Endothelial cell (in vitro differentiated cells): ENCODE results near the gene MPO. TPM values are rescaled to one million over a fixed set of nuclear protein-coding genes. Genes with fewer than 3 reads are reported as not detected.

Experiments
- DNase-seq: peaks from one replicate; pipeline ENCODE4 v3.0.0; 2021; ENCODE audit warnings: low spot score
- H3K27ac Mint-ChIP-seq: one replicate; pipeline ENCODE4 v1.8.0; 2021; ENCODE audit warnings: mixed read lengths, inconsistent platforms; ENCODE audit not compliant: unreplicated experiment
- H3K27me3 Mint-ChIP-seq: one replicate; pipeline ENCODE4 v1.8.0; 2021; ENCODE audit warnings: mild to moderate bottlenecking, moderate library complexity, mixed read lengths, inconsistent platforms; ENCODE audit not compliant: unreplicated experiment
- H3K36me3 Mint-ChIP-seq: one replicate; pipeline ENCODE4 v1.8.0; 2021; ENCODE audit warnings: mild to moderate bottlenecking, low read depth, mixed read lengths, inconsistent platforms; ENCODE audit not compliant: unreplicated experiment
- H3K4me1 Mint-ChIP-seq: one replicate; pipeline ENCODE4 v1.8.0; 2021; ENCODE audit warnings: mild to moderate bottlenecking, mixed read lengths, inconsistent platforms; ENCODE audit not compliant: unreplicated experiment
- H3K4me3 Mint-ChIP-seq: one replicate; pipeline ENCODE4 v1.8.0; 2021; ENCODE audit warnings: mild to moderate bottlenecking, mixed read lengths, inconsistent platforms; ENCODE audit not compliant: unreplicated experiment
- H3K9me3 Mint-ChIP-seq: one replicate; pipeline ENCODE4 v1.8.0; 2021; ENCODE audit warnings: mixed read lengths, inconsistent platforms; ENCODE audit not compliant: unreplicated experiment
- total RNA-seq: library from RNA; stranded (reverse); fragmentation: NEBNext Ultra II Directional; extraction: Animal tissue kit (Norgen Biotek cat#: 25700); gene quantifications from one replicate; pipeline ENCODE4 v1.2.1, GENCODE V29; 2021; ENCODE audit not compliant: unreplicated experiment
- TF ChIP-seq, protein P1 (sequence below): fragments of 200-600 bp; sonication (generic); IDR thresholded peaks from one replicate; pipeline ENCODE4 v1.5.0; 2021; ENCODE audit warnings: antibody characterized with exemption; ENCODE audit not compliant: unreplicated experiment

The MPO gene
- total RNA-seq, 1 donor from 2014 or later = not detected

DNA sequence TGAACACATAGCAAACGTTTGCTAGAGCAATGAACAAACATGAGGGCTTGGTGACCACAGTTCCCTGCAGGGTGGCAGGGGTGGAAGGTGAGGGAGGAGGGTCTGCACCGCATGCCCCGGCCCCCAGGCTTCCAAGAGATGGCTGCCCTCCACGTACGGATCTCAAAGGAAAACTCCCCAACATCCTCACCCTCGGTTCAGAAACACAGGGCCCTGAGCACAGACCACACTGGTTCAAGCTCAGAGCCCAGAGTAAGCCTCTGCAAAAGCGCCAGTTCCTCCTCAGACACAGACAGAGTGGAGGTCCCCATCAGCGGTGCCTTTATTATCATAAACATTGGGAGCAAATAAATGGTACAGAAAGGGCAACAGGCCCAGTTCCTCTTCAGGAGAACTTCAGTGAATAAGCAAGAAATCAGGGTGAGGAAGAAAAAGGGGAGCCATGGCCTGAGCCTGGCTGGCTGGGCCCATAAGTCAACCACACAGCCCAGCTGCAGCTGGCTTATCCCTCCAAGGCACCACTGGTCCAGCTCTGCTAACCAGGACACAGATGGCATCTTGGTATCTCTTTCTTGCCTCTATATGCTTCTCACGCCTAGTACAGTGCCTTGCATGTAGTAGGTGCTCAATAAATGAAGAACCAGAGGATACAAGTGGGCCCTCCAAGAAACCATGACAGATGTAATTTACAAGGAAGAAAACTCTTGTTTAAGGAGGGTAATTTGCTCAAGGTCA lies 11.0 kb downstream of the MPO start:
- H3K9me3 Mint-ChIP-seq = no peaks in the 10 kb centered on the region
- TF ChIP-seq, protein P1, sequence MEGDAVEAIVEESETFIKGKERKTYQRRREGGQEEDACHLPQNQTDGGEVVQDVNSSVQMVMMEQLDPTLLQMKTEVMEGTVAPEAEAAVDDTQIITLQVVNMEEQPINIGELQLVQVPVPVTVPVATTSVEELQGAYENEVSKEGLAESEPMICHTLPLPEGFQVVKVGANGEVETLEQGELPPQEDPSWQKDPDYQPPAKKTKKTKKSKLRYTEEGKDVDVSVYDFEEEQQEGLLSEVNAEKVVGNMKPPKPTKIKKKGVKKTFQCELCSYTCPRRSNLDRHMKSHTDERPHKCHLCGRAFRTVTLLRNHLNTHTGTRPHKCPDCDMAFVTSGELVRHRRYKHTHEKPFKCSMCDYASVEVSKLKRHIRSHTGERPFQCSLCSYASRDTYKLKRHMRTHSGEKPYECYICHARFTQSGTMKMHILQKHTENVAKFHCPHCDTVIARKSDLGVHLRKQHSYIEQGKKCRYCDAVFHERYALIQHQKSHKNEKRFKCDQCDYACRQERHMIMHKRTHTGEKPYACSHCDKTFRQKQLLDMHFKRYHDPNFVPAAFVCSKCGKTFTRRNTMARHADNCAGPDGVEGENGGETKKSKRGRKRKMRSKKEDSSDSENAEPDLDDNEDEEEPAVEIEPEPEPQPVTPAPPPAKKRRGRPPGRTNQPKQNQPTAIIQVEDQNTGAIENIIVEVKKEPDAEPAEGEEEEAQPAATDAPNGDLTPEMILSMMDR = no peak
- no peak for DNase-seq
- no peaks in the 10 kb centered on the region for H3K36me3 Mint-ChIP-seq
- H3K4me1 Mint-ChIP-seq = no peaks in the 10 kb centered on the region
- no peak overlapping the region for H3K27ac Mint-ChIP-seq
- H3K27me3 Mint-ChIP-seq = peaks cover 11% of the 10 kb centered on the region
- no peak overlapping the region for H3K4me3 Mint-ChIP-seq

DNA sequence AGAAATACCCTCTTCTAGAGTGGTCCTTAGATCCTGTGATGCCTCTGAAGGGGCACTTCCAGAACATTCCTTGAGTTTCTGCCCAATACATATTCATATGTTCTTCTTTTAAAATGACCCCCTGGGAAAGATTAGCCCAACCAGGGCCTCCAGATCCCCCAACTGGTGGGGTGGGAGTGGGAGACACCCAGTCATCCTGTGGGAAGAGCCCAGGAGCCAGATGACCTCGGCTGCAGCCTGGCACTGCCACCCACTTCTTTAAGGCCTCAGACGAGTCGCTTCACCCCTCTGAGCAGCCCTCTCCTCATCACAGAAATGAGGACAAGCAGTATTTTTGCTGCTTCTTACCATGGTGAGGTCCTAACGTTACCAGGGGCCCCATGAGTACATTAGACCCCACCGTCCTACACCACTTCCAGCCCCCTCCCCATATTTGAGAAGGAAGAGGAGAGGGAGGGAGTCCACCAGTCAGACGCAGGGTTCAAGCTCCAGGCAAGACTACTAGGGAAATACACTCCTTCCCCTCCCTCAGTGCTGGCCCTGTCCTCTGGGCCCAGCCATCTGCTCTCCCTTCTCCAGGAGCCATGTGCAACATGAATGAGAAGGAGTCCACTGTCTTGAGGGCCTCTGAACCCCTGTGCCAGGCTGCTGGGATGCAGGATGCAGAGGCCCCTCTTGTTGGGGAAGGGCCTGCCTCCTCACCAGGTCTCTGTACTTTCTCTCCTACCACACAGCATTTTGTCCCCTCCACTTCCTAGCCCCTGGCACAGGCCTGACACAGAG lies 11.8 kb downstream of the MPO start:
- Mint-ChIP-seq H3K27ac (no peak overlapping the region), H3K4me3 (no peak overlapping the region), H3K4me1 (no peaks in the 10 kb centered on the region), H3K27me3 (peaks cover 8% of the 10 kb centered on the region), H3K36me3 (no peaks in the 10 kb centered on the region), H3K9me3 (no peaks in the 10 kb centered on the region)
- no peak for DNase-seq
- TF ChIP-seq, protein P1 = no peak

DNA sequence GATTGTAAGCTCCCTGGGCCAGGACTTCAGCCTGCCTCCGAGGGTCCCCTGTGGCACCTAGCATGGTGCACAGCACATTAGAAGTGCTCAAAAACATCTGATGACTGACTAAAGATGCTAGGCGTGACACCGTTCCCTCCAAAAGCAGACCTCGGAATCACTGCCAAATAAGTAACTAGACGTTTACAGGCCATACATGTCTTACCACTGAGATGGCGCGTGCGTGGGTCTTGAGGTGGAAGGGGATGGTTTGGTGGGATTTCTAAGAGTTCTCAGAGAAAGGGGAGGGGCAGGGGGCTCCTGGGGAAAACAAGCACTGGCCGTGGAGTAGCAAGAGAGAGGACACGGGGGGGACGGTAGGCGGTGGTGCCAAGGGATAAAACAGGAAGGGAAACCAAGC lies 12.4 kb downstream of the MPO start:
- Mint-ChIP-seq H3K4me3 (no peak overlapping the region), H3K4me1 (peaks cover 3% of the 10 kb centered on the region), H3K27me3 (peaks cover 9% of the 10 kb centered on the region), H3K9me3 (no peaks in the 10 kb centered on the region), H3K27ac (no peak overlapping the region), H3K36me3 (no peaks in the 10 kb centered on the region)
- TF ChIP-seq, protein P1 = no peak
- DNase-seq = no peak

DNA sequence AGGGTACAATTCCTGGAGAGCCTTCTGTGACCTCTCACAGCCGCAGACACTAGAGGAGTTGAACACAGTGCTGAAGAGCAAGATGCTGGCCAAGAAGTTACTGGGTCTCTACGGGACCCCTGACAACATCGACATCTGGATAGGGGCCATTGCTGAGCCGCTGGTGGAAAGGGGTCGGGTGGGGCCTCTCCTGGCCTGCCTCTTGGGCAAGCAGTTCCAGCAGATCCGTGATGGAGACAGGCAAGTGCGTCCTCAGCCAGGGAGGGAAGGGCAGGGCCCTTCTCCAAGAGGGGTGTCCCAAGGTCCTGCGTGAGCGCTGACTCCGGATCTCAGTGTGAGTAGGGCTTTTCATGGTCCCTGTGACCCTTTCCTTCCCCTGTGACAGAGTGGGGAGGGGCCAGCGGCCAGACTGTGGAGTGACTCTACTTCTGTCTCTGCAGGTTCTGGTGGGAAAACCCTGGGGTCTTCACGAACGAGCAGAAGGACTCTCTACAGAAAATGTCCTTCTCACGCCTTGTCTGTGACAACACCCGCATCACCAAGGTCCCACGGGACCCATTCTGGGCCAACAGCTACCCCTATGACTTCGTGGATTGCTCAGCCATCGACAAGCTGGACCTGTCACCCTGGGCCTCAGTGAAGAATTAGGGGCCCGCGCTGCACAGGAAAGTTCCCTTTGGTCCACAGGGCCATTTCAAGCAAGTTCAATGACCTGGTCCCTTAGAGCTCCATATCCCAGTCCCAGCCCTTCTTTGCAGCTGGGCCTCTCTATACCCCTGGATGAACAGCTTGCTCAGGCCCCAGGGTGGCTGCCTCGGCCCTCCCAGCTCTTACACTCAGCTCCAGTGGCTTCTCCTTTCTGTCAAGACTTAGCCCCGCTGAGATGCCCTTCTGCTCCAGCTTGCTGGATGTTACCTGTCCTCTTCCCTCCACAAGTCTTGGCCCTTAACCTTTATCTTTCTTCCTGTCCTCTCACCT lies 13.1 kb downstream of the MPO start:
- TF ChIP-seq, protein P1 = no peak
- Mint-ChIP-seq H3K4me3 (no peak overlapping the region), H3K4me1 (peaks cover 5% of the 10 kb centered on the region), H3K27ac (no peak overlapping the region), H3K36me3 (no peaks in the 10 kb centered on the region), H3K27me3 (peaks cover 11% of the 10 kb centered on the region), H3K9me3 (no peaks in the 10 kb centered on the region)
- no peak for DNase-seq
